Left renal cortex interstitium (tissue), 4 donors: ENCODE results near the gene PAK3. TPM values are rescaled to one million over a fixed set of nuclear protein-coding genes. Genes with fewer than 3 reads are reported as not detected.

Experiments
- DNase-seq, 4 donors: peaks; one replicate each; pipeline ENCODE4 v3.0.0-alpha.2; 2013; ENCODE audit warnings: low read depth in 4 of 4, low spot score in 2 of 4, missing footprints in 1 of 4
- polyA plus RNA-seq, 4 donors: library from polyadenylated mRNA; unstranded; fragments of 120-200 nt; gene quantifications; one replicate each; pipeline ENCODE4 v1.2.1, GENCODE V29; 2013; ENCODE audit not compliant: insufficient read length in 4 of 4

Gene PAK3
- polyA plus RNA-seq, 4 donors, result 5.4 to 7.7 (median 7.0) TPM

- DNase-seq, result peak in 2 of 4 donors; percentile 3 to 19
These were observed 161.7 kb downstream of the PAK3 start for GRCh38 chrX:111257733-111258132.

GRCh38 chrX:111259559-111259958 is 163.6 kb downstream of the PAK3 start:
- no peak for DNase-seq

DNA sequence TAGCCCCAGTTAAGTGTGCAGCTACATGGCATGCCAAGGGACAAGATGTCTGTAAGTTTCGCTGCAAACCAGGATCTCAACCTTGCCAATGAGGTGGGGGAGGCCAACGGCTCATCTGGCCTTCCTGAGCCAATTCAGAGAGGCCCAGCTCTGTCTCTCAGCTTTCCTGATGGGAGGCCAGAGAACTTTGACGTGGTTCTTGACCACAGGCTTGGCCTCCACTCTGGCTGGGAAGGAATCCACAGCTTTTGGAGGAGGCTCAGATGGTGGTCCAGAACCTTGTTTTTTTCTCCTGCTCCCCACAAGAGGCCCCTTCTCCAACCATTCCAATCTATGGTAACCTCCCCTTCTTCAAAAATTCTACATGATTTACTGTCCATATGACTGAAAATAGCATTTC is 164.5 kb downstream of the PAK3 start:
- no peak for DNase-seq

- DNase-seq, result no peak
These were observed 166.1 kb downstream of the PAK3 start for GRCh38 chrX:111262086-111262485.

DNA sequence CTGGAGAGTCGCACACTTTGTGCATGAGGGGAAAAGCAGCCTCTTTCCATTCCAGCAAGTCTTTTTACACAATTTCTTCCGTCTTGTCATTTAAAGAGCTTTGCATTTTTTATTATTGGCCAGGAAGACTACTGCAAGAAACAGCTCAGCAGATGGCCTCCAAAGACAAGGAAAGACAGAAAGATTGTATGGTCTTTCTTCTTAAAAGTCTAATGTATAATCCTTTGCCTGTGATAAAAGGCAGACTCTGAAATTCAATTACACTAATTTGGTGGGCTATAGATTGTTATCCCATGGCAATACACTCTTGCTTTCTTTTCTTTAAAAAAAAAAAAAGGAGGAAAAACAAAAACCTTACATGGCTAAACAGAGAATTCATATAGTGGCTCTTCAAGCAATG is 168.4 kb downstream of the PAK3 start:
- no peak for DNase-seq

- DNase-seq, result no peak
These were observed 169.5 kb downstream of the PAK3 start for GRCh38 chrX:111265486-111265885.

DNA sequence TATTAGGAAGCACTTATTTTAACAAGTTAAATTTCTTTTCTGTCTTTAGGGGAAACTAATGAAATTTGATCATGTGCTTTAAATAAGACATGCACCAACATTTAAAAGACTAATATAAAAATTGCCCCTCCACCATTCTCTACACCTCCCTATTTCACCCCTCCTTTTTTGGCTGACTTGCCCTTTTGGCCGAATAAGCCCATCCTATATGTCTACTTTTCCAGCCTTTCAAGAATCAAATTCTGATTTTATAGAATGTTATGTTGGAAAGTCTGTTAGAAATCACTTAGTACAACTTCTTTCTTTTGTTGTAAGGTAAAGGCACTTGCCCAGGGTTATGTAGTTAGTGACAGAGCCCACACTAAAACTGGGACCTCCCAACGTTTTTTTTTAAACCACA is 172.5 kb downstream of the PAK3 start:
- DNase-seq, result no peak

GRCh38 chrX:111270339-111270738 is 174.3 kb downstream of the PAK3 start, which contains the start of gene CAPN6:
TSS of gene CAPN6 (minus strand) at chrX:111270483. CDS start at chrX:111263936, 6,547 bp downstream.
- DNase-seq, result peak in 2 of 4 donors; percentile 5 to 19

Other genes with a start within 250 kb of the PAK3 start
- 10 to 100 TPM; 20.6 to 24.9 (median 23.2) TPM for gene CAPN6, start 174.3 kb downstream of the PAK3 start, polyA plus RNA-seq